K562 (cell line): ENCODE results near the gene FZD4. TPM values are rescaled to one million over a fixed set of nuclear protein-coding genes. Genes with fewer than 3 reads are reported as not detected.

Source experiments
- BCOR ChIP-seq: fragments of 450-650 bp; IDR thresholded peaks from 2 replicates; pipeline ENCODE4 v1.6.1; 2016
- BRCA1 ChIP-seq, 2 experiments: fragments of 450-650 bp in 1 of 2; sonication (generic) in 1 of 2; formaldehyde crosslinking in 1 of 2; IDR thresholded peaks; 2 replicates each; pipeline versions ENCODE4 v1.5.0 to v1.6.1; 2017 to 2020; ENCODE audit warnings: mild to moderate bottlenecking in 1 of 2, missing genetic modification reagents in 1 of 2
- CBFB ChIP-seq: sonication (generic); formaldehyde crosslinking; IDR thresholded peaks from 2 replicates; pipeline ENCODE4 v1.4.0; 2020; ENCODE audit warnings: mild to moderate bottlenecking, missing genetic modification reagents
- CREB1 ChIP-seq, 2 experiments: sonication (generic) in 1 of 2; formaldehyde crosslinking in 1 of 2; IDR thresholded peaks; 2 replicates each; pipeline versions ENCODE4 v1.6.1 to v1.8.0; 2012 to 2022; ENCODE audit warnings: inconsistent platforms in 1 of 2, mild to moderate bottlenecking in 1 of 2, missing genetic modification reagents in 1 of 2, moderate library complexity in 1 of 2
- GATAD2B ChIP-seq: fragments of 450-650 bp; IDR thresholded peaks from 2 replicates; pipeline ENCODE4 v1.6.1; 2017; ENCODE audit warnings: mild to moderate bottlenecking, borderline replicate concordance
- HDAC6 ChIP-seq: IDR thresholded peaks from 2 replicates; pipeline ENCODE4 v1.6.1; 2012; ENCODE audit warnings: low read depth, mild to moderate bottlenecking, control low read depth, inconsistent platforms, low read length, moderate library complexity
- HMGN3 ChIP-seq: IDR thresholded peaks from 2 replicates; pipeline ENCODE4 v1.6.1; 2011; ENCODE audit warnings: borderline replicate concordance, low read depth, mild to moderate bottlenecking, mixed read lengths, low read length; ENCODE audit not compliant: insufficient read length; ENCODE audit errors: extremely low read depth
- ILF3 ChIP-seq: fragments of 450-650 bp; IDR thresholded peaks from 2 replicates; pipeline ENCODE4 v1.6.1; 2018; ENCODE audit warnings: antibody characterized with exemption, mild to moderate bottlenecking, moderate library complexity, borderline replicate concordance
- LCOR ChIP-seq: sonication (generic); formaldehyde crosslinking; IDR thresholded peaks from 2 replicates; pipeline ENCODE4 v1.8.0; 2022; ENCODE audit warnings: mild to moderate bottlenecking, missing genetic modification reagents
- MAX ChIP-seq: sonication (generic); formaldehyde crosslinking; IDR thresholded peaks from 2 replicates; pipeline ENCODE4 v1.9.0; 2022; ENCODE audit warnings: mild to moderate bottlenecking, missing genetic modification reagents
- MAZ ChIP-seq, 2 experiments: fragments of 450-650 bp in 1 of 2; sonication (generic) in 1 of 2; formaldehyde crosslinking; IDR thresholded peaks in 1 of 2; conservative IDR thresholded peaks in 1 of 2; 2 replicates each; pipeline versions ENCODE4 v1.4.0 to v1.5.0; 2020; ENCODE audit warnings: mild to moderate bottlenecking in 1 of 2, missing genetic modification reagents in 1 of 2
- NFYB ChIP-seq: IDR thresholded peaks from 2 replicates; pipeline ENCODE4 v1.6.1; 2011; ENCODE audit warnings: mild to moderate bottlenecking, moderate library complexity; ENCODE audit not compliant: insufficient read length; ENCODE audit errors: extremely low read depth
- PBX2 ChIP-seq, 2 experiments: IDR thresholded peaks in 1 of 2; conservative IDR thresholded peaks in 1 of 2; 2 replicates each; pipeline ENCODE4 v1.6.1; 2016; ENCODE audit warnings: low read depth in 2 of 2, mild to moderate bottlenecking in 1 of 2, missing compliant biosample characterization in 1 of 2, missing genetic modification characterization in 1 of 2, moderate library complexity in 1 of 2
- RAD21 ChIP-seq, 2 experiments: fragments of 250-450 bp in 1 of 2; fragments of 450-650 bp in 1 of 2; sonication (Bioruptor Pico) in 1 of 2; formaldehyde crosslinking in 1 of 2; IDR thresholded peaks in 1 of 2; conservative IDR thresholded peaks in 1 of 2; 2 replicates each; pipeline versions ENCODE4 v1.4.0 to v1.8.0; 2020 to 2022; ENCODE audit warnings: mild to moderate bottlenecking in 2 of 2, moderate library complexity in 1 of 2
- RNF2 ChIP-seq: sonication (generic); IDR thresholded peaks from 2 replicates; pipeline ENCODE4 v1.6.1; 2016
- SIN3A ChIP-seq, 2 experiments: fragments of 150-350 bp in 1 of 2; IDR thresholded peaks; 2 replicates each; pipeline ENCODE4 v1.6.1; 2011 to 2016; ENCODE audit warnings: borderline replicate concordance in 2 of 2, low read depth in 2 of 2, low read length in 2 of 2, mild to moderate bottlenecking in 2 of 2, moderate library complexity in 2 of 2; ENCODE audit not compliant: control insufficient read depth in 1 of 2
- STAT5B ChIP-seq: fragments of 250-450 bp; sonication (Bioruptor Pico); IDR thresholded peaks from 2 replicates; pipeline ENCODE4 v1.8.0; 2021; ENCODE audit warnings: mild to moderate bottlenecking, inconsistent platforms
- TBP ChIP-seq: optimal IDR thresholded peaks from 2 replicates; pipeline ENCODE3; 2011; ENCODE audit warnings: low read depth, low read length, improper control_type of control experiment
- TCF7L2 ChIP-seq: fragments of 150-350 bp; IDR thresholded peaks from 2 replicates; pipeline ENCODE4 v1.6.1; 2016; ENCODE audit warnings: low read depth, mild to moderate bottlenecking, low read length, moderate library complexity
- ZNF766 ChIP-seq: fragments of 200-800 bp; sonication (Bioruptor generic); conservative IDR thresholded peaks from 2 replicates; pipeline ENCODE4 v1.6.1; 2016; ENCODE audit warnings: missing genetic modification characterization, missing compliant biosample characterization
- polyA plus RNA-seq, 8 experiments: library from polyadenylated mRNA; depleted of rRNA in 4 of 8; stranded (reverse) in 5 of 8; unstranded in 3 of 8; fragments of >200 nt; fragmentation: Nextera tagmentation in 2 of 8; fragmentation: Illumina TruSeq in 1 of 8; extraction: Ambion mirVana in 2 of 8; extraction: Trizol in 1 of 8; gene quantifications; 2 replicates each; pipeline versions ENCODE4 v1.2.1 to v1.2.3, GENCODE V29; 2011 to 2014; ENCODE audit warnings: inconsistent platforms in 1 of 8, missing spikeins in 1 of 8
- total RNA-seq, 7 experiments: library from RNA; depleted of rRNA in 6 of 7; stranded (reverse); fragments of >200 nt in 6 of 7; fragmentation: Illumina TruSeq in 2 of 7; extraction: Trizol in 2 of 7; gene quantifications; 2 replicates each; pipeline versions ENCODE4 v1.2.1 to v1.2.3, GENCODE V29; 2011 to 2021; ENCODE audit warnings: low replicate concordance in 1 of 7

FZD4 gene
- total and polyA plus RNA-seq, 9 of the 15 experiments (the other 6 are each of a cell fraction or from before 2014, with no cell fraction given) = 1.2 to 7.9 (median 5.8) TPM

DNA sequence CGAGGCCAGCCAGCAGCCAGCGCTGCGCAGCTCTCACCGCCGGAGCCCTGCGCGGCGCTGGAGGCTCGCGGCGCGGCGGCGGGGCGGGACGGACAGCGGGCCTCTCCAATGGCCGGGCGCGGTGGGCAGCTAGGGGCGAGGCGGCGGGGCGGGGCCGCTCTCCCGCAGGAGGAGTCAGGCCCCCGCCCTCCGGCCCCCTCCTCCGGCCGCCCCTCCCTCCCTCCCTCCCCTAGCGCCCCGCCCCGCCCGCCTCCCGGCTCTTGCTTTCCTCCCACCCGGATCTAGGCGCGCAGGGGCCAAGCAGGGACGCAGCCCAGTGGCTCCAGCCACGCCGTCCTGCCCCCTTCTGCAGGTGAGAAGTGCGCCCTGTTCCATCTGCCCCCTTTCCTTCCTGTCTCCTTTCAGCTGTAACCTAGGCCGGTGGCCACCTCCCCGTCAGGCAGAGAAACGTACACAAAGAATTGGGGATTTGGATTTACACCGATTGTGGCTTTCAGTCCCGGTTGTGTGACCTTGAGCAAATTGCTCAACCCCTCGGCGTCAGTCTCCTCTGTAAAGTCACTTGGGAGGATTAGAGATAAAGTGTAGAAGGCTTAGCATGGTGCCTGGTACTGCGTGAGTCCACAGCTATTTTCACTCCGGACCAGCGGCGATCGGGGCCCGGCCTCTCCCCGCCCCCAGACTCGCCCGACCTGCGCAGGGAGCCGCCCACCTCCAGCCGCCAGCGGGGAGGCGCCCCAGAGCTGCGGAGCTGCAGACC is at the start of gene FZD4 (continued):
- TF ChIP-seq RAD21 (CRISPR knock-in tag; conservative IDR thresholded peaks at IDR 0.05 in 1 of 2, IDR thresholded peaks at IDR 0.05 in 1 of 2) = peak; percentile 52 to 62
- no peak for TF ChIP-seq HDAC6
- peak; percentile 91 for TF ChIP-seq BCOR
- TF ChIP-seq MAZ (CRISPR knock-in tag; conservative IDR thresholded peaks at IDR 0.05 in 1 of 2, IDR thresholded peaks at IDR 0.05 in 1 of 2) = peak; percentile 80 to 94
- TF ChIP-seq ZNF766 (CRISPR knock-in tag) = 0 out of 2 replicates have a peak, but pooled peaks have one; percentile 55
- TF ChIP-seq TCF7L2 = no peak
- no peak for TF ChIP-seq ILF3
- TF ChIP-seq CBFB = no peak; the same call in 1 of the 2 replicates
- 0 out of 2 replicates have a peak, but pooled peaks have one; percentile 28 for TF ChIP-seq CREB1 (IDR thresholded peaks at IDR 0.05)
- TF ChIP-seq CREB1 (CRISPR knock-in tag; IDR thresholded peaks at IDR 0.05) = peak; percentile 50; the same call in 1 of the 2 replicates
- peak; percentile 67 for TF ChIP-seq HMGN3
- TF ChIP-seq STAT5B (CRISPR knock-in tag) = no peak
- peak; percentile 73 for TF ChIP-seq TBP
- peak; percentile 49 for TF ChIP-seq NFYB
- no peak for TF ChIP-seq BRCA1 (IDR thresholded peaks at IDR 0.05)
- TF ChIP-seq BRCA1 (CRISPR knock-in tag; IDR thresholded peaks at IDR 0.05) = no peak
- TF ChIP-seq LCOR (CRISPR knock-in tag) = peak; percentile 55; the same call in 1 of the 2 replicates
- TF ChIP-seq GATAD2B = peak; percentile 72; the same call in 1 of the 2 replicates
- 0 out of 2 replicates have a peak, but pooled peaks have one; percentile 32 for TF ChIP-seq RNF2
- peak; percentile 53 to 54; a peak in 2 of 4 replicates for TF ChIP-seq SIN3A (IDR thresholded peaks at IDR 0.05; ENCODE audit: borderline replicate concordance in 2 of 2, control insufficient read depth in 1 of 2, low read depth in 2 of 2, low read length in 2 of 2)
- TF ChIP-seq MAX = no peak
- TF ChIP-seq PBX2 (CRISPR knock-in tag; IDR thresholded peaks at IDR 0.05; ENCODE audit: low read depth) = peak; percentile 49
- TF ChIP-seq PBX2 (tag; conservative IDR thresholded peaks at IDR 0.05; ENCODE audit: low read depth) = no peak
